H1 (cell line): ENCODE results near the gene FAAP100. TPM values are rescaled to one million over a fixed set of nuclear protein-coding genes. Genes with fewer than 3 reads are reported as not detected.

Source experiments
- TEAD4 ChIP-seq: IDR thresholded peaks from 2 replicates; pipeline ENCODE4 v1.6.1; 2012; ENCODE audit warnings: low read depth, low read length, inconsistent platforms, mixed read lengths
- polyA plus RNA-seq, 7 experiments: library from polyadenylated mRNA; depleted of rRNA in 3 of 7; stranded (reverse) in 5 of 7; unstranded in 2 of 7; fragments of >200 nt in 5 of 7; fragments of 200-250 nt in 2 of 7; gene quantifications; 1 replicate in 5 of 7; 2 replicates in 1 of 7; 4 replicates in 1 of 7; pipeline versions ENCODE4 v1.2.1 to v1.2.3, GENCODE V29; 2011 to 2013; ENCODE audit warnings: missing spikeins in 2 of 7, mixed read lengths in 2 of 7
- total RNA-seq: library from RNA; stranded (reverse); fragmentation: NEBNext Ultra II Directional; extraction: Animal tissue kit (Norgen Biotek cat#: 25700); gene quantifications from 2 replicates; pipeline ENCODE4 v1.2.1, GENCODE V29; 2021

FAAP100 gene
- total and polyA plus RNA-seq, 2 of the 8 experiments (the other 6 are each of a cell fraction or from before 2014, with no cell fraction given), result 23.2 to 41.8 TPM

DNA sequence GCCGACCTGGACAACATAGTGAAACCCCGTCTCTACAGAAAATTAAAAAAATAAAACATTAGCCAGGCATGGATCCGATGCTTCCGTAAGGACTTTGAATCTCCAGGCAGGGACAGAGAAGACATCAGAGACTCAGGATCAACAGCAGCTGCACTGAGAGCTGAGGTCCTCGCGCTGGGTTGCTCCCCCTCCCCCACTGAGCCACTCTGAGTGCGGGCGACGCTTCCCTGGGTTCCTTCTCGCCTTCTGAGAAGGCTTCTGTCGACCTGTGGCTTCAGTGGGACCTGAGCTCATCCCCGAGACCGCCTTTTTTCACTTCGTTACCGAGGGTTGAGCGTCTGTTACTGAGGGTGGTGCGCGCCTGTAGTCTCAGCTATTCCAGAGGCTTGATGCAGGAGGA, 60.0 kb downstream of the FAAP100 start (continued):
- TF ChIP-seq TEAD4, result no peak
